DND-41 (cell line): ENCODE results near the gene LCAT.

Experiments used
- EZH2 ChIP-seq: IDR thresholded peaks from 3 replicates; pipeline ENCODE4 v1.6.1; 2012; ENCODE audit warnings: borderline replicate concordance, low read depth, mild to moderate bottlenecking, moderate library complexity, low read length, inconsistent platforms; ENCODE audit not compliant: severe bottlenecking
- TF ChIP-seq, protein P1 (sequence below): IDR thresholded peaks from 2 replicates; pipeline ENCODE4 v1.5.1; 2012; ENCODE audit warnings: borderline replicate concordance, low read length, moderate library complexity, mild to moderate bottlenecking; ENCODE audit not compliant: poor library complexity, severe bottlenecking; ENCODE audit errors: extremely low read depth

DNA sequence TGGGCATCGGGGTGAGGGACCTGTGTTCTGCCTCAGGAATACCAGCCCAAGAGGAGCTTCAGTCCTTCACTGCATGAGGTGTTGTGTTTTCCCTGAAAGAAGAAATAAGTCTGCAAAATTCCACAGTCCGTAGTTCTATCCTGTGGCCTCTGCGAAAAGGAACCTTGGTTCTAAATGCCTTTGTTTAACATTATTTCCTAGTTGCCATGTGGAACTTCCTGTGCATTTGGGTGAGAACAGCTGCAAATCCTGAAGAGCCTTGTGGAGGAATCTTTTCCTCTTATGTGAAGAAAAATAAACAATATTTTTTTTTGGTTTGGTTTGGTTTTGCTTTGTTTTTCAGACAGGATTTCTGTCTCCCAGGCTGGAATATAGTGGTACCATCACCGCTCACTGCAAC, 41.1 kb downstream of the LCAT start:
- TF ChIP-seq EZH2: no peak
- TF ChIP-seq, protein P1, sequence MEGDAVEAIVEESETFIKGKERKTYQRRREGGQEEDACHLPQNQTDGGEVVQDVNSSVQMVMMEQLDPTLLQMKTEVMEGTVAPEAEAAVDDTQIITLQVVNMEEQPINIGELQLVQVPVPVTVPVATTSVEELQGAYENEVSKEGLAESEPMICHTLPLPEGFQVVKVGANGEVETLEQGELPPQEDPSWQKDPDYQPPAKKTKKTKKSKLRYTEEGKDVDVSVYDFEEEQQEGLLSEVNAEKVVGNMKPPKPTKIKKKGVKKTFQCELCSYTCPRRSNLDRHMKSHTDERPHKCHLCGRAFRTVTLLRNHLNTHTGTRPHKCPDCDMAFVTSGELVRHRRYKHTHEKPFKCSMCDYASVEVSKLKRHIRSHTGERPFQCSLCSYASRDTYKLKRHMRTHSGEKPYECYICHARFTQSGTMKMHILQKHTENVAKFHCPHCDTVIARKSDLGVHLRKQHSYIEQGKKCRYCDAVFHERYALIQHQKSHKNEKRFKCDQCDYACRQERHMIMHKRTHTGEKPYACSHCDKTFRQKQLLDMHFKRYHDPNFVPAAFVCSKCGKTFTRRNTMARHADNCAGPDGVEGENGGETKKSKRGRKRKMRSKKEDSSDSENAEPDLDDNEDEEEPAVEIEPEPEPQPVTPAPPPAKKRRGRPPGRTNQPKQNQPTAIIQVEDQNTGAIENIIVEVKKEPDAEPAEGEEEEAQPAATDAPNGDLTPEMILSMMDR: no peak
